IMR-90 (cell line): ENCODE results near the gene DYNLT3. TPM values are rescaled to one million over a fixed set of nuclear protein-coding genes. Genes with fewer than 3 reads are reported as not detected.

Experiments used
- ATAC-seq: fragments of 200-7000 bp; cut with Tn5 transposase; 2 replicates; pipeline ENCODE4 v1.9.1; 2020; ENCODE audit warnings: low read depth, mild to moderate bottlenecking, moderate library complexity
- BruUV-seq: library from RNA; stranded (reverse); fragments of 400-500 nt; replicated peaks from 2 replicates; lab custom pipeline; 2021; lab: Mats Ljungman, UMichigan
- CTCF ChIA-PET: fragments of 300-600 bp; formaldehyde crosslinking; extraction: SDS; loops from one replicate; lab custom pipeline; 2021; ENCODE audit warnings: antibody characterized with exemption; lab: Yijun Ruan, JAX
- POLR2A ChIA-PET: fragments of 300-600 bp; sonication (Branson Sonifier 250); formaldehyde crosslinking; loops from one replicate; lab custom pipeline; 2022; ENCODE audit warnings: antibody characterized with exemption; ENCODE audit not compliant: unreplicated experiment; lab: Charles Lee
- DNase-seq: peaks from one replicate; pipeline ENCODE4 v3.0.0; 2013
- H2AFZ ChIP-seq: replicated peaks from 2 replicates; pipeline ENCODE3; 2013; ENCODE audit warnings: low read length, mild to moderate bottlenecking; ENCODE audit not compliant: poor library complexity
- H2AK5ac ChIP-seq: 2 replicates; pipeline ENCODE4 v1.6.1; 2013; ENCODE audit warnings: low read depth, low read length, inconsistent platforms
- H2AK9ac ChIP-seq: replicated peaks from 2 replicates; pipeline ENCODE3; 2013; ENCODE audit warnings: mild to moderate bottlenecking, low read depth, low read length, moderate library complexity; ENCODE audit not compliant: poor library complexity
- H2BK120ac ChIP-seq: 2 replicates; pipeline ENCODE4 v1.6.1; 2013; ENCODE audit warnings: low read depth, low read length, inconsistent platforms
- H2BK15ac ChIP-seq: 3 replicates; pipeline ENCODE4 v1.6.1; 2013; ENCODE audit warnings: low read depth, low read length, inconsistent platforms
- H2BK20ac ChIP-seq: 2 replicates; pipeline ENCODE4 v1.6.1; 2013; ENCODE audit warnings: low read depth, mild to moderate bottlenecking, inconsistent platforms, low read length, moderate library complexity
- H2BK5ac ChIP-seq: 2 replicates; pipeline ENCODE4 v1.6.1; 2013; ENCODE audit warnings: mild to moderate bottlenecking, low read depth, low read length, inconsistent platforms; ENCODE audit not compliant: poor library complexity, severe bottlenecking
- H3K14ac ChIP-seq: replicated peaks from 2 replicates; pipeline ENCODE4 v1.6.1; 2013; ENCODE audit warnings: low read depth, low read length, inconsistent platforms
- H3K18ac ChIP-seq: 2 replicates; pipeline ENCODE4 v1.6.1; 2013; ENCODE audit warnings: low read depth, low read length, control low read depth
- H3K23ac ChIP-seq: 2 replicates; pipeline ENCODE4 v1.6.1; 2013; ENCODE audit warnings: low read depth, low read length, inconsistent platforms
- H3K27ac ChIP-seq: 2 replicates; pipeline ENCODE4 v1.5.1; 2013; ENCODE audit warnings: mild to moderate bottlenecking, control low read depth, low read length; ENCODE audit not compliant: insufficient read depth
- H3K27me3 ChIP-seq: 2 replicates; pipeline ENCODE4 v1.6.1; 2013; ENCODE audit warnings: low read length; ENCODE audit not compliant: control insufficient read depth, insufficient read depth
- H3K36me3 ChIP-seq: 2 replicates; pipeline ENCODE4 v1.6.1; 2013; ENCODE audit warnings: low read length, mixed read lengths; ENCODE audit not compliant: control insufficient read depth, insufficient read depth
- H3K4ac ChIP-seq: 2 replicates; pipeline ENCODE4 v1.6.1; 2013; ENCODE audit warnings: low read depth, low read length, inconsistent platforms
- H3K4me1 ChIP-seq: 2 replicates; pipeline ENCODE4 v1.6.1; 2013; ENCODE audit warnings: low read length, mixed read lengths; ENCODE audit not compliant: control insufficient read depth, insufficient read depth
- H3K4me2 ChIP-seq: 2 replicates; pipeline ENCODE4 v1.6.1; 2013; ENCODE audit warnings: low read depth, mild to moderate bottlenecking, control low read depth, low read length, moderate library complexity
- H3K4me3 ChIP-seq: 2 replicates; pipeline ENCODE4 v1.5.1; 2013; ENCODE audit warnings: low read depth, mild to moderate bottlenecking, control low read depth, low read length, moderate library complexity; ENCODE audit not compliant: insufficient read depth
- H3K56ac ChIP-seq: 2 replicates; pipeline ENCODE4 v1.6.1; 2013; ENCODE audit warnings: low read length, inconsistent platforms; ENCODE audit not compliant: insufficient read depth; ENCODE audit errors: extremely low read depth
- H3K79me1 ChIP-seq, 2 experiments: 2 replicates each; pipeline ENCODE4 v1.6.1; 2013; ENCODE audit warnings: low read length in 2 of 2, inconsistent platforms in 1 of 2, low read depth in 1 of 2
- H3K9ac ChIP-seq: 2 replicates; pipeline ENCODE4 v1.6.1; 2013; ENCODE audit warnings: low read depth, low read length, control low read depth
- H3K9me1 ChIP-seq: 2 replicates; pipeline ENCODE4 v1.6.1; 2013; ENCODE audit warnings: low read length, inconsistent platforms; ENCODE audit not compliant: insufficient read depth
- H3K9me3 ChIP-seq: 2 replicates; pipeline ENCODE4 v1.6.1; 2013; ENCODE audit warnings: low read length; ENCODE audit not compliant: control insufficient read depth, insufficient read depth
- H4K20me1 ChIP-seq: 2 replicates; pipeline ENCODE4 v1.6.1; 2013; ENCODE audit warnings: low read length, inconsistent platforms; ENCODE audit not compliant: insufficient read depth
- H4K5ac ChIP-seq: 2 replicates; pipeline ENCODE4 v1.6.1; 2013; ENCODE audit warnings: mild to moderate bottlenecking, low read depth, low read length, control low read depth
- H4K8ac ChIP-seq, 2 experiments: 2 replicates each; pipeline ENCODE4 v1.6.1; 2013; ENCODE audit warnings: low read depth in 2 of 2, low read length in 2 of 2, control low read depth in 1 of 2, inconsistent platforms in 1 of 2
- H4K91ac ChIP-seq: 2 replicates; pipeline ENCODE4 v1.6.1; 2013; ENCODE audit warnings: low read depth, low read length, inconsistent platforms; ENCODE audit not compliant: insufficient read depth
- CEBPB ChIP-seq: IDR thresholded peaks from 2 replicates; pipeline ENCODE4 v1.6.1; 2012; ENCODE audit warnings: low read depth, low read length, improper control_type of control experiment
- MAFK ChIP-seq: IDR thresholded peaks from 2 replicates; pipeline ENCODE4 v1.6.1; 2012; ENCODE audit warnings: low read depth, low read length, improper control_type of control experiment
- MAZ ChIP-seq: IDR thresholded peaks from 2 replicates; pipeline ENCODE4 v1.6.1; 2012; ENCODE audit warnings: low read depth, mild to moderate bottlenecking, low read length, improper control_type of control experiment, moderate library complexity, borderline replicate concordance
- NFE2L2 ChIP-seq: fragments of 150-350 bp; IDR thresholded peaks from 2 replicates; pipeline ENCODE4 v1.6.1; 2016; ENCODE audit warnings: low read depth, mild to moderate bottlenecking, low read length
- POLR2A ChIP-seq: IDR thresholded peaks from 2 replicates; pipeline ENCODE4 v1.6.1; 2012; ENCODE audit warnings: mild to moderate bottlenecking, low read depth, low read length
- RCOR1 ChIP-seq: IDR thresholded peaks from 2 replicates; pipeline ENCODE4 v1.6.1; 2012; ENCODE audit warnings: mild to moderate bottlenecking, low read length, improper control_type of control experiment; ENCODE audit not compliant: insufficient replicate concordance
- USF2 ChIP-seq: fragments of 150-350 bp; IDR thresholded peaks from 2 replicates; pipeline ENCODE4 v1.6.1; 2017; ENCODE audit warnings: mild to moderate bottlenecking, antibody characterized with exemption, low read length, low read depth
- WGBS, 2 experiments: methylation state at CpG; one replicate each; pipeline versions ENCODE4 v1.1.5 to v1.1.7; 2013; ENCODE audit warnings: missing lambda C conversion rate in 2 of 2; ENCODE audit not compliant: insufficient read length in 1 of 2; ENCODE audit errors: extremely low coverage in 2 of 2; 5-methylcytosine and 5-hydroxymethylcytosine counted together
- dilution Hi-C: fragments of 300-500 bp; cut with HindIII; formaldehyde crosslinking; loops from one replicate; pipeline ENCODE4 v1.14.3; 2018; ENCODE audit warnings: low sequenced_read_pairs; ENCODE audit not compliant: unreplicated experiment
- in situ Hi-C: fragments of 300-500 bp; cut with MboI; formaldehyde crosslinking; loops from 3 replicates; pipeline ENCODE4 v1.14.3; 2019; ENCODE audit warnings: low sequenced_read_pairs, inconsistent platforms, mixed read lengths
- intact Hi-C: fragments of 100-400 bp; cut with micrococcal nuclease; formaldehyde crosslinking; loops from 2 replicates; pipeline ENCODE4 v1.10.0; 2022
- polyA plus RNA-seq, 3 experiments: library from polyadenylated mRNA; depleted of rRNA; stranded (reverse); fragments of >200 nt; gene quantifications; 2 replicates each; pipeline ENCODE4 v1.2.3, GENCODE V29; 2012; ENCODE audit warnings: low replicate concordance in 1 of 3
- total RNA-seq: library from RNA; depleted of rRNA; stranded (reverse); fragments of >200 nt; gene quantifications from 2 replicates; pipeline ENCODE4 v1.2.3, GENCODE V29; 2012
- TF ChIP-seq, protein P1 (sequence below): fragments of 150-350 bp; IDR thresholded peaks from 2 replicates; pipeline ENCODE4 v1.6.1; 2016; ENCODE audit warnings: low read depth, mild to moderate bottlenecking, low read length, moderate library complexity, borderline replicate concordance

Gene DYNLT3
- total and polyA plus RNA-seq, 2 of the 4 experiments (the other 2 are of a cell fraction): 15.7 to 18.8 TPM

DNA sequence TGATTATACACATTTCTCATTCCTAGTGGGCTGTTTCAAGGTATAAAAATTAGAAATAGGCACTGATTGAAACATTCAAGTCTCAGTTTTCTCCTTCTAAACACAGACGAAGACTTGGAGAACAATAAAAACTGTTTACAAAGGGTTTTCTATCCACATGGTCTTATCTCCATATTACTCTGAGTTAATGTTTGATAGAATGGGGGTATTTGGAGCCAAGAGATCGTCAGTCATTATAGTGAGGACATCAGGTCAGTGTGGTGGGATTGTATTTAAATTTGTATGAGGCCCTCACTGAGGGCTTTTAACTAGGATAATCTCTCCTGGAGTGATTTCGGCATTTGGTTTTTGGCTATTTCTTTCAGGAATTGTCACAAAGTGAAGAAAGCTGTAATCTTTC, 16.4 kb upstream of the DYNLT3 start:
- Histone ChIP-seq H3K4ac (no peak overlapping the region), H3K9ac (no peak overlapping the region), H3K18ac (no peak overlapping the region), H4K91ac (no peak overlapping the region), H2AK9ac (no peak overlapping the region), H3K23ac (no peak overlapping the region), H2BK120ac (no peak overlapping the region), H3K4me2 (no peak overlapping the region), H2BK5ac (no peak overlapping the region), H4K5ac (no peak overlapping the region), H3K4me1 (peaks cover 2% of the 10 kb centered on the region; the same call in 1 of the 2 replicates), H3K56ac (no peak overlapping the region), H3K4me3 (no peak overlapping the region), H3K27ac (no peak overlapping the region), H2BK20ac (no peak overlapping the region), H4K8ac (no peak overlapping the region), H3K36me3 (no peaks in the 10 kb centered on the region), H2AFZ (no peak overlapping the region), H2AK5ac (no peak overlapping the region), H3K27me3 (no peaks in the 10 kb centered on the region), H3K79me1 (no peaks in the 10 kb centered on the region), H2BK15ac (no peak overlapping the region), H3K14ac (no peak overlapping the region), H3K9me1 (no peaks in the 10 kb centered on the region), H4K20me1 (no peaks in the 10 kb centered on the region), H3K9me3 (no peaks in the 10 kb centered on the region)
- ChIA-PET POLR2A (no interaction called here), CTCF (no interaction called here)
- ATAC-seq (no peak), DNase-seq (no peak)
- intact Hi-C loops (no loop called here), dilution Hi-C loops (no loop called here), in situ Hi-C loops (no loop called here)
- no TSS peak for BruUV-seq
- WGBS, 2 experiments: no CpG with 5 or more reads among the region's 3 CpGs
- TF ChIP-seq, protein P1, sequence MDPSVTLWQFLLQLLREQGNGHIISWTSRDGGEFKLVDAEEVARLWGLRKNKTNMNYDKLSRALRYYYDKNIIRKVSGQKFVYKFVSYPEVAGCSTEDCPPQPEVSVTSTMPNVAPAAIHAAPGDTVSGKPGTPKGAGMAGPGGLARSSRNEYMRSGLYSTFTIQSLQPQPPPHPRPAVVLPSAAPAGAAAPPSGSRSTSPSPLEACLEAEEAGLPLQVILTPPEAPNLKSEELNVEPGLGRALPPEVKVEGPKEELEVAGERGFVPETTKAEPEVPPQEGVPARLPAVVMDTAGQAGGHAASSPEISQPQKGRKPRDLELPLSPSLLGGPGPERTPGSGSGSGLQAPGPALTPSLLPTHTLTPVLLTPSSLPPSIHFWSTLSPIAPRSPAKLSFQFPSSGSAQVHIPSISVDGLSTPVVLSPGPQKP: no peak
- TF ChIP-seq MAZ: no peak
- TF ChIP-seq MAFK: no peak
- TF ChIP-seq RCOR1: no peak
- TF ChIP-seq CEBPB: no peak
- TF ChIP-seq USF2: no peak
- no peak for TF ChIP-seq POLR2A
- TF ChIP-seq NFE2L2: no peak
